SU-DHL-6 (cell line): Measurements from ENCODE around the gene TOX2.

ENCODE experiments used
- H2AFZ ChIP-seq: fragments of 200-600 bp; sonication (generic); 2 replicates; pipeline ENCODE4 v1.6.1; 2014; ENCODE audit warnings: low read depth, mild to moderate bottlenecking, moderate library complexity, mixed read lengths, antibody characterized with exemption, low read length; ENCODE audit not compliant: severe bottlenecking
- H3F3A ChIP-seq: fragments of 200-600 bp; shearing (Covaris generic); 2 replicates; pipeline ENCODE4 v1.6.0; 2016; ENCODE audit warnings: antibody characterized with exemption, mild to moderate bottlenecking; ENCODE audit not compliant: insufficient read depth
- H3K27ac ChIP-seq: fragments of 200-600 bp; sonication (generic); 2 replicates; pipeline ENCODE4 v1.5.1; 2016; ENCODE audit warnings: low read depth, mild to moderate bottlenecking, low read length, moderate library complexity, mixed read lengths
- H3K27me3 ChIP-seq: fragments of 200-600 bp; sonication (generic), shearing (Covaris generic); 2 replicates; pipeline ENCODE4 v1.6.0; 2014; ENCODE audit warnings: mild to moderate bottlenecking, low read length
- H3K36me3 ChIP-seq: fragments of 200-600 bp; sonication (generic); 2 replicates; pipeline ENCODE4 v1.6.1; 2014; ENCODE audit warnings: mild to moderate bottlenecking, low read length, mixed read lengths
- H3K4me2 ChIP-seq: fragments of 300-600, 200-600 bp; shearing (Covaris generic), sonication (generic); 2 replicates; pipeline ENCODE4 v1.6.0; 2014; ENCODE audit warnings: low read length, low read depth, mild to moderate bottlenecking; ENCODE audit not compliant: poor library complexity, severe bottlenecking
- H3K4me3 ChIP-seq: fragments of 200-600 bp; sonication (generic); 2 replicates; pipeline ENCODE4 v1.5.1; 2014; ENCODE audit warnings: antibody characterized with exemption, low read length, mild to moderate bottlenecking, mixed read lengths; ENCODE audit not compliant: insufficient read depth, poor library complexity, severe bottlenecking
- H3K79me2 ChIP-seq: fragments of 200-600 bp; sonication (generic); 2 replicates; pipeline ENCODE4 v1.6.1; 2014; ENCODE audit warnings: mild to moderate bottlenecking, low read length, moderate library complexity; ENCODE audit not compliant: insufficient read depth
- H3K9ac ChIP-seq: fragments of 200-600 bp; sonication (generic); 2 replicates; pipeline ENCODE4 v1.7.0; 2014; ENCODE audit warnings: mild to moderate bottlenecking, low read length
- H3K9me2 ChIP-seq: fragments of 200-600 bp; sonication (generic); replicated peaks from 2 replicates; pipeline ENCODE4 v1.6.1; 2014; ENCODE audit warnings: low read length; ENCODE audit not compliant: insufficient read depth
- H3K9me3 ChIP-seq: fragments of 200-600 bp; sonication (generic); 2 replicates; pipeline ENCODE4 v1.6.1; 2014; ENCODE audit warnings: low read length, mixed read lengths; ENCODE audit not compliant: insufficient read depth
- H4K20me1 ChIP-seq: fragments of 200-600 bp; sonication (generic); 2 replicates; pipeline ENCODE4 v1.6.1; 2014; ENCODE audit warnings: low read depth, mild to moderate bottlenecking, antibody characterized with exemption, low read length, moderate library complexity, mixed read lengths
- CTCF ChIP-seq: fragments of 200-600 bp; sonication (generic); IDR thresholded peaks from one replicate; pipeline ENCODE4 v1.5.1; 2017; ENCODE audit warnings: antibody characterized with exemption, mild to moderate bottlenecking, low read length, moderate library complexity; ENCODE audit not compliant: insufficient read depth, poor library complexity, severe bottlenecking
- EZH2phosphoT487 ChIP-seq: fragments of 200-600 bp; sonication (generic), shearing (Covaris generic); conservative IDR thresholded peaks from 2 replicates; pipeline ENCODE4 v1.6.1; 2018; ENCODE audit warnings: mild to moderate bottlenecking, antibody characterized with exemption, low read length, moderate library complexity, mixed read lengths

TOX2 gene

GRCh38 chr20:43987531-43987930, 72.9 kb downstream of the TOX2 start:
- no peak for TF ChIP-seq CTCF
- no peak for TF ChIP-seq EZH2phosphoT487
- Histone ChIP-seq H3K4me3 (no peak overlapping the region), H3K9me3 (no peaks in the 10 kb centered on the region), H3F3A (no peaks in the 10 kb centered on the region), H4K20me1 (no peaks in the 10 kb centered on the region), H3K79me2 (no peaks in the 10 kb centered on the region), H3K36me3 (no peaks in the 10 kb centered on the region), H3K9ac (no peak overlapping the region), H3K9me2 (no peaks in the 10 kb centered on the region), H3K27me3 (no peaks in the 10 kb centered on the region), H3K4me2 (no peak overlapping the region), H2AFZ (no peak overlapping the region), H3K27ac (no peak overlapping the region)

DNA sequence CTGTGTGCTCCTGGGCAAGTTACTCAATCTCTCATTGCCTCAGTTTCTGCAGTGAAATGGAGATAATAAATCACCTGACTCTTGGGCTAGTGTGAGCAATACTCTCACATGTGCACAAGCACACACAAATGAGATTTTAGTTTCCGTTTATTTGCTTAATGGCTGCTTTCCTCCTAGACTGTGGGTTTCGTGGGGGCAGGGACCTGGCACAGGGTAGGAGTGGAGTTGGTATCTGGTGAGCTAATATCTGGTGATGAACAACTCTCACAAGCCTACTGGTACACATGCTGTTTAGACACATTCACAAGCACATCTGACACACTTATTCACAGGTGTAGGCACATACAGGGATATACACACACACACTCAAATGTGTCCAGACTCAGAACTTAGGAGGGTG, 73.8 kb downstream of the TOX2 start:
- Histone ChIP-seq H3K27ac (no peak overlapping the region), H3K9ac (no peak overlapping the region), H3K36me3 (no peaks in the 10 kb centered on the region), H3K27me3 (no peaks in the 10 kb centered on the region), H3K9me2 (no peaks in the 10 kb centered on the region), H4K20me1 (no peaks in the 10 kb centered on the region), H3K4me3 (no peak overlapping the region), H3K4me2 (no peak overlapping the region), H3F3A (no peaks in the 10 kb centered on the region), H3K79me2 (no peaks in the 10 kb centered on the region), H2AFZ (no peak overlapping the region), H3K9me3 (no peaks in the 10 kb centered on the region)
- TF ChIP-seq EZH2phosphoT487 (no peak), CTCF (no peak)

DNA sequence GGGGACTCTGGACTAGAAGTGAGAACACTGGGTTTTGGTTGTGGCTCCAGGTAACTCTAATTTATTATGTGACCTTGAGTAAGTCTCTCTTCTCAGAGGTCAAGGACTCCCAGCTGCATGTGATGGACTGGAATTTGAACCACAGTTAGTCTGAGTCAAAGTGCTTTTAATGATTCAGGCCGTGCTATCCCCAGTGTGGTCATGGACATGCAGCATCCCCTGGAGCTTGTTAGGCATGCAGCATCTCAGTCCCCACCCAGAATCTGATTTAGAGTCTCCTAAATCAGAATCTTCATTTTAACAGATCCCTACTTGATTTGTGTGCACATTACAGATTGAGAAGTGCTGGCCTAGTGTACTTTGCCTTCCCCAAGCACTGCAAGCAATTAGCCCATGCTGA, 74.2 kb downstream of the TOX2 start:
- Histone ChIP-seq H2AFZ (no peak overlapping the region), H3K4me2 (no peak overlapping the region), H3K9me2 (no peaks in the 10 kb centered on the region), H3F3A (no peaks in the 10 kb centered on the region), H3K9ac (no peak overlapping the region), H3K36me3 (no peaks in the 10 kb centered on the region), H3K79me2 (no peaks in the 10 kb centered on the region), H3K4me3 (no peak overlapping the region), H3K9me3 (no peaks in the 10 kb centered on the region), H3K27ac (no peak overlapping the region), H4K20me1 (no peaks in the 10 kb centered on the region), H3K27me3 (no peaks in the 10 kb centered on the region)
- TF ChIP-seq CTCF = no peak
- TF ChIP-seq EZH2phosphoT487 = no peak

- no peaks in the 10 kb centered on the region for H3F3A ChIP-seq
- no peaks in the 10 kb centered on the region for H3K27me3 ChIP-seq
- H3K79me2 ChIP-seq = no peaks in the 10 kb centered on the region
- H4K20me1 ChIP-seq = no peaks in the 10 kb centered on the region
- H3K9me2 ChIP-seq = no peaks in the 10 kb centered on the region
- no peak for TF ChIP-seq EZH2phosphoT487
- TF ChIP-seq CTCF = no peak
- H3K9ac ChIP-seq = no peak overlapping the region
- no peaks in the 10 kb centered on the region for H3K36me3 ChIP-seq
- H2AFZ ChIP-seq = no peak overlapping the region
- H3K9me3 ChIP-seq = no peaks in the 10 kb centered on the region
- H3K4me2 ChIP-seq = no peak overlapping the region
- no peak overlapping the region for H3K4me3 ChIP-seq
- no peak overlapping the region for H3K27ac ChIP-seq
These were observed 76.6 kb downstream of the TOX2 start for GRCh38 chr20:43991261-43991660.
